AG08396 (cell line): Measurements from ENCODE around the gene AGPAT1.
"Not testable (repeated sequence)": the region's sequence is repeated elsewhere in the genome, so short reads cannot be mapped to it uniquely, and the experiment has no call there.

ENCODE experiments used
- DNase-seq: peaks from one replicate; pipeline ENCODE4 v3.0.0; 2012; ENCODE audit warnings: low spot score, mixed read lengths

Gene AGPAT1

DNA sequence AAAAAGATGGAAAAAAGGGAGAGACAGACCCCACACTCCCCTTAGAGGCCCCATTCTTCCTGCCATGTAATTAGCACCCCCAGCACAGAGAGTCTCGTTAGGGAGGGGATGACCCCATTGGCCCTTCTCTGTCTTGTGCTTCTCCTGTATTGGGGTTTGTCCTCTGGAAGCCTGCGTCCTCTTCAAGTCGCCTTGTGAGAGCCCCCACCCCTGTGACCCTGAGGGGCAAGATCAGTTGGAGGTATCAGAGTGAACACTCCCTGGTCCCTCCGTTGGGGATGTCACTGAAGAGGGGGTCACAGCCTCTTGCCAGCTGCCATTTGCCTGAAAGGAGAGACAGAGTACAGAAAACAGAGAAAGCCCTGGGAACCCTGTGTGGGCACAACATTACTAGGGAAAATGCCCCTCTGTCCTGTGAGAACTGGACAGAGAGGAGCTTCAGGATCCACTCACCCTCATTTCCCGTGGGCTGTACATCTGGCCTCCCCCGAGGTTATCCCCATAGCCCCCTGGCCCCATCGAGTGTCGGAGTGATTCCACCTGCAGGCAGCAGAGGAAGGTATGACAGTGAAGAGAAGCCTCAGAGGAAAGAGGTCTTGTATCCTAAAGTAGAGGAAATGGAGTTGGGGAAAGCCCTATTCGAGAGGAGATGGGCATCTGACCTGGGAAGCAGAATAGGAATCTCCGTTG is 10.4 kb upstream of the AGPAT1 start:
- DNase-seq: not testable (repeated sequence)

GRCh38 chr6:32185681-32186131 is 9.8 kb upstream of the AGPAT1 start:
- peak; percentile 76 for DNase-seq

DNA sequence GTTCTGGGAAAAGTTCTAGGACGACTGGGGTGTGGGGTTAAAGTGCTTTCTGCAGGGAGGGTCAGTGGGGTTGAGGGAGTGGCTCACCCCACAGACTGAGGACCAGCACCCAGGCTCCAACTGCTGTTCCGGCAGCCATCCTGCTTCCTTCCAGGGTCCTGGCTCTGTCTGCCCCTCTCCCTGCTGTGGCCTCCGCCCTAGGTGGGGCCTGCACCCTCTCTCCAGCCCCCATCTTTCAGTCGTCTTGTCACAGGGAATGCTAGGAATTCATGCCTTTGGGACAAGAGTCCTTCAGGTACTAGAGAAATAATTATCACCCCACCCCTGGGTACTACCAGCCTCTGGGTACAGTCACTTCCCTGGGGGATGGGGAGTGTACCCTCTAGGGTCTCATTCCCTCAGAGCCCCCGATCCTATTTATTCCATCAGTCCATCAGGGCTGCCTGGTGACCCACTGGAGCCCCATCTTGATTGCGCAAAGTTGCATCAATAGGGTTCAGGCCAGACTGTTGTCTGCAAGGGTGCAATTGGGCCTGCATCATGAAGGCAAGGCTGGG is 8.3 kb upstream of the AGPAT1 start, which contains the start of gene AGER:
AGER (minus strand) TSS at position 170 of the 557 bp plus-strand sequence; CDS start at position 139, 31 bp downstream.
- DNase-seq: no peak

DNA sequence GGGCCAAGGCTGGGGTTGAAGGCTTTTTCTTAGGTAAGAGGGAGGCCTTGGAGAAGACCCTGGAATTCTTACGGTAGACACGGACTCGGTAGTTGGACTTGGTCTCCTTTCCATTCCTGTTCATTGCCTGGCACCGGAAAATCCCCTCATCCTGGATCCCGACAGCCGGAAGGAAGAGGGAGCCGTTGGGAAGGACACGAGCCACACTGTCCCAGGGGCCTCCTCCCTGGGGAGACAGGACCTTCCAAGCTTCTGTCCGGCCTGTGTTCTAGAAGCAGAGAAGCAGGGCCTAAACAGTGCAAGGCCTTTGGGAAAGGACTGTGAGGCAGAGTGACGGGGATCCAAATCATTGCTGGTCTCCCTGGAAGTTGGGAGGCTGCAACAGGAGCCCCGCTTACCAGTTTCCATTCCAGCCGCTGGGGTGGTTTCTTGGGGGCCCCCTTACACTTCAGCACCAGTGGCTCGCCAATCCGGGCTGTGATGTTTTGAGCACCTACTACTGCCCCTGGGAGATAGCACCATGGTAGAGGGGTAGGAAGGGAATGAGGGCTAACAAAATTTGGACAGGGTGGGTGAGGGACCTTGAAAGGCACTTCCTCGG is 7.7 kb upstream of the AGPAT1 start:
- no peak for DNase-seq

GRCh38 chr6:32183030-32183429 is 7.1 kb upstream of the AGPAT1 start:
- no peak for DNase-seq

DNA sequence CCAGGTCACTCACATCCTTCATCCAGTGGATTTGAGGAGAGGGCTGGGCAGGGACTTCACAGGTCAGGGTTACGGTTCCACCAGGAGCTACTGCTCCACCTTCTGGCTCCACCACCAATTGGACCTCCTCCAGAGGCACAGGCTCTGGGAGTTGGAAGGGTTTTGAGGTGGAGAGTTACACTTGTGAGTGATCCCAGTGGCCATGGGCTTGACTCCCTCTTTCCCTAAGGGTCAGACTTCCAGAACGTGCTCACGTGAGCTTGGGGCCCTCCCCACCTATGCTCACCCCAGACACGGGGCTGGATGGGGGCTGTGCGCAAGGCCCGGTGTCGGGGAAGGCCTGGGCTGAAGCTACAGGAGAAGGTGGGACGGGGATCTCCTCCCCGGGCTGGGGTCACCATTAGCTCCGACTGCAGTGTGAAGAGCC is 6.7 kb upstream of the AGPAT1 start:
- DNase-seq: no peak

DNA sequence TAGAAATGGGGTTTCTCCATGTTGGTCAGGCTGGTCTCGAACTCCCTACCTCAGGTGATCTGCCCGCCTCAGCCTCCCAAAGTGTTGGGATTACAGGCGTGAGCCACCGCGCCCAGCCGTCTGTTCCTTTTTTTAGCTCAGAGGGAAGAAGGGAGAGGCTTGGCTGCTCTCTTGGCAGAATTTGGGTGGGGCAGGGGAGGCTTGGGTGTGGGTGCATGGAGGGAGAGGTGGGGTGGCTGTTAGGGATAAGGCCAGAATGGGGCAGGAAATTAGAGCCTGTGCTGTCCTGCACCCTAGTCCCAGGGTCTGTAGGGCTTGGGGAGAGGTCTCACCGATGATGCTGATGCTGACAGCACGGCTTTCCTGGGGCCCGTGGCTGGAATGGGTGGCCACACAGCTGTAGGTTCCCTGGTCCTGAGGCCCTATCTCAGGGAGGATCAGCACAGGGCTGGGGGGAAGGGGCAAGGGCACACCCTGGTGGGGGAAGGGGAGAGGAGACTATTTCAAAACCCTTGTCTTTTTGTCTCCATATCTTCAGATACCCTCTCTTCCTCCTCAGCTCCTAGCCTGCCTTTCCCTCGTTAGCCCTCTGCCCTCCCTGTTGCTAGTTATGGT is 6.1 kb upstream of the AGPAT1 start:
- no peak for DNase-seq

- no peak for DNase-seq
Measured at GRCh38 chr6:32181148-32181702, 5.3 kb upstream of the AGPAT1 start.

DNA sequence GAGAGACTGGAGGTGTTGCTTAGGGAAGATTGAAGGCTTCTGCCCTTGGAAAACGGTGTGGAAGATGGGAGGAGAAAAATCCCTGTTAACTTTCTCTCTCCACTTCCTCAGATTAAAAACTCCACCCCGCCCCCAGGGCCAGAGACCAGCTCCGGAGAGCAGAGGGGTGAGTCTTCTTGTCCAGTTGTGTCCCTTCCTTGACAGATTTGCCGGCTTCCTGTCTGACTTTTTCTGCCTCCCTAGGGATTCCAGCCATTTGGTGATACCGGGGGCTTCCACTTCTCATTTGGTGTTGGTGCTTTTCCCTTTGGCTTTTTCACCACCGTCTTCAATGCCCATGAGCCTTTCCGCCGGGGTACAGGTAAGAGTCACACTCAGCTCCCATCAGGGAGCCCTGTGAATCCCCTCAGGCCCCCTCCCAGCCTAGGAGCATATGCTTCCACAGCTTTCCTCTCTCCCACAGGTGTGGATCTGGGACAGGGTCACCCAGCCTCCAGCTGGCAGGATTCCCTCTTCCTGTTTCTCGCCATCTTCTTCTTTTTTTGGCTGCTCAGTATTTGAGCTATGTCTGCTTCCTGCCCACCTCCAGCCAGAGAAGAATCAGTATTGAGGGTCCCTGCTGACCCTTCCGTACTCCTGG is 4.0 kb upstream of the AGPAT1 start:
- DNase-seq: no peak

GRCh38 chr6:32178547-32179440 is 2.9 kb upstream of the AGPAT1 start:
- no peak for DNase-seq

GRCh38 chr6:32177788-32178546 is 2.1 kb upstream of the AGPAT1 start, which contains the start of gene RNF5:
TSS of gene RNF5 (plus strand) at chr6:32178405. CDS start at chr6:32178512, 107 bp downstream.
- peak; percentile 97 for DNase-seq

- no peak for DNase-seq
Measured at GRCh38 chr6:32177183-32177787, 1.4 kb upstream of the AGPAT1 start.

GRCh38 chr6:32176476-32177182 is 745 bp upstream of the AGPAT1 start:
- no peak for DNase-seq

DNA sequence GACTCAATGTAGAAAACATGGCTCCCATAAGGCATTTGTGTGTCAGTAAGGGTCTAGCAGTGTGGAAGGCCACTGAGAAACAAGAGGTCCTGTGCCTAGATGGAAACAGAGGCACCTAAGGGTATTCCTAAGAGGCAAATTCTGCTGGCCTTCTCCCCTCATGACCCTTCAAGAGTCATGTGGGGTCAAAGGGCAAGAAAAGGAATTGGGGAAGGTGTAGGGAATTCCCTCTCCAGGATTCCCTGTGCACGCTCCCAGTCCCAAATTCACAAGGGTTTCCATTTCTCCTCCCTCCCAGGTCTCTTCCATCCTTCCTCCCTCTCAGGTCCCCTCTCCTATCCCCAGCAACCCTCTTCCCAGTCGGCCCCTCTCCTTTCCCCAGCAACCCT is 568 bp downstream of the AGPAT1 start:
- DNase-seq: no peak

DNA sequence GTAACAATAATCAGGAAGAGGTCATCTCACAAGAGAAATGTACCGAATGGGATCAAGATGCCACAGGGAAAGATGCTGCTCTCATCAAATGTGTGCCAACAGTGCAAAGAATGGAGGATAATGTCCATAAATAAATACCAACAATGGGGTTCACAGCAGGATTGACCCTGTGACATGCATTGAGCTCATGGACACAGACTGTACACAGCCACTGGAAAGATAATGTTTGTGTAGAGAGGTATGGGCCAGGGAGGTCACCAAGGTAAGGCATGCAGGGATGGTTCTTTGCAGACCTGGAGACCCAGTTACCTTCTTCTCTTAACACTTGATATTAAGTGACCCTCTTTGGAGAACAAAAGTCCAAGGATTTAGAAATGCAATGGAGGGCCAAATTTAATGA is 1.5 kb downstream of the AGPAT1 start:
- DNase-seq: no peak

- no peak for DNase-seq
Measured at GRCh38 chr6:32173051-32173727, 2.7 kb downstream of the AGPAT1 start.

GRCh38 chr6:32171234-32171633 is 4.7 kb downstream of the AGPAT1 start:
- DNase-seq: no peak

DNA sequence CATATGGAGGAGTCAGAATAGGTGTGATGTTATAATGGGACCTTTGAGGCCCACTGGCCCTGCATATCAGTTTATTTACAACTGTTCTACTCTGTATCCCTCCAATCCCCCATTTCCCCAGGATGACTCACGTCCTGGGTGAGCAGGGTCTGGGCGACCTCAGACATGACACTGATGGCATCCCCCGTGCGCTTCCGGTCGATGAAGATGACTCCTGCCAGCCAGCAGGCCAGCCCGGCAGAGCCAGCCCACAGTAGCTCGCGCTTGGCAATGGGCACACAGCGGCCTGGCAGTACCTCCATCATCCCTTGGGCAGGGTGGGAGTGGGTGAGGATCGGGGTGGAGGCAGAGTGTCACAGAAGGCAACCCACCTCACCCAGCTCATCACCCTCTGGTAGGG is 5.6 kb downstream of the AGPAT1 start:
- DNase-seq: no peak
